GM18870 (cell line): ENCODE data around the gene CDK9.
"Not testable (repeated sequence)": the region's sequence is repeated elsewhere in the genome, so short reads cannot be mapped to it uniquely, and the experiment has no call there.

ENCODE experiments used
- ATAC-seq: cut with Tn5 transposase; IDR thresholded peaks from one replicate; pipeline ENCODE4 v1.9.1; 2021; ENCODE audit warnings: moderate library complexity; ENCODE audit not compliant: unreplicated experiment

The CDK9 gene

GRCh38 chr9:127817881-127818434 is 32.1 kb downstream of the CDK9 start:
- no peak for ATAC-seq

- ATAC-seq = no peak
Measured at GRCh38 chr9:127818574-127818973, 32.7 kb downstream of the CDK9 start.

GRCh38 chr9:127822108-127822507 is 36.3 kb downstream of the CDK9 start:
- ATAC-seq = no peak

- no peak for ATAC-seq
Measured at GRCh38 chr9:127825319-127826051, 39.7 kb downstream of the CDK9 start.

GRCh38 chr9:127826253-127826913 is 40.5 kb downstream of the CDK9 start:
- no peak for ATAC-seq

GRCh38 chr9:127828262-127829031 is 42.6 kb downstream of the CDK9 start:
- ATAC-seq = no peak

GRCh38 chr9:127829205-127829906 is 43.5 kb downstream of the CDK9 start:
- ATAC-seq = no peak

- no peak for ATAC-seq
Measured at GRCh38 chr9:127832248-127832647, 46.4 kb downstream of the CDK9 start.

- ATAC-seq = no peak
Measured at GRCh38 chr9:127833555-127833954, 47.7 kb downstream of the CDK9 start.

GRCh38 chr9:127835991-127836516 is 50.2 kb downstream of the CDK9 start:
- no peak for ATAC-seq

GRCh38 chr9:127836561-127836960 is 50.7 kb downstream of the CDK9 start:
- ATAC-seq = not testable (repeated sequence)

- no peak for ATAC-seq
Measured at GRCh38 chr9:127837346-127837745, 51.5 kb downstream of the CDK9 start.

GRCh38 chr9:127838375-127839078 is 52.7 kb downstream of the CDK9 start:
- no peak for ATAC-seq
